GM19023 (cell line): ENCODE data around the gene URB1.
"Not testable (repeated sequence)": the region's sequence is repeated elsewhere in the genome, so short reads cannot be mapped to it uniquely, and the experiment has no call there.

Source experiments
- ATAC-seq: cut with Tn5 transposase; IDR thresholded peaks from one replicate; pipeline ENCODE4 v1.9.1; 2021; ENCODE audit warnings: mild to moderate bottlenecking, moderate library complexity; ENCODE audit not compliant: unreplicated experiment

URB1 gene

GRCh38 chr21:32413015-32413504, 20.2 kb upstream of the URB1 start:
- no peak for ATAC-seq

- no peak for ATAC-seq
Measured at GRCh38 chr21:32412162-32413014, 19.6 kb upstream of the URB1 start, which contains the start of gene EVA1C. EVA1C (plus strand) TSS chr21:32412706; CDS start chr21:32412854, 148 bp downstream.

DNA sequence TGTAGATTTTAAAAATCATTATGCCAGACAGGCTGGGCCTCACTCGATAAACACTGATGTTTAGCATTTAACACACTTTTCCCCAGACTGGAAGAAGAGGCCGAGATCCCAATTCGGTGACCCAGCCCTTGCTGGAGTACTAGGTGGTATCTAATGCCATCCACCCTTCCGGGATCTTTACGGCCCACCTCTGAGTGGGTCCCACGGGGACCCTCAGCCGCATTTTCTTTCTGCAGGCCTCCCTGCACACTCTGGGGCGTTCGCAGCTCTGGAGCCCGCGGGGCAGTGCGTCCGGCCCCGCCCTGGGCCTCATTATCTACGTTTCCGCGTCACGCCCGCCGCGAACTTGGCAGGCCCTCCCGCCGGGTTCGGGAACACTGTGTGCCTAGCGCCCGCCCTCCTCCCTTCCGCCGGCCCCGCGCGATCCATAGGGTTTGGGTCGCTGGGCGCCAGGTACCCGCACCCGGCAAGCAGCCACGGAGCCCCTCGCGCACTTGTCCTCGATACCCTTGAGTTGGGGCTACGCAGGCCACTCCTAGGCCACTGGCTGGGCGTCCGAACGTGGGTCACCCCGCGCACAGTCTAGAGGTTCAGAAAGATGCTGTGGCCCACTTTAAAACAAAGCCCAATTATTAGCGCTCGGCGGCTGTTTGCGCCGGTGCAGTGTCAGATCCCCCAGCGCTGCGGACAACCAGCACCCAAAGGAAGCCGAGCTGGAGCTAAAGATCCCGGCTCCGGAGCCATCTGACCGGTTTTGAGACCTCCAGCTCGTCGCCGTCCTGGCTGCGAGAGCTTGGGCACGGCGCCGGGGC, 18.7 kb upstream of the URB1 start:
- ATAC-seq, result no peak

- ATAC-seq, result no peak
Measured at GRCh38 chr21:32410916-32411315, 18.1 kb upstream of the URB1 start.

DNA sequence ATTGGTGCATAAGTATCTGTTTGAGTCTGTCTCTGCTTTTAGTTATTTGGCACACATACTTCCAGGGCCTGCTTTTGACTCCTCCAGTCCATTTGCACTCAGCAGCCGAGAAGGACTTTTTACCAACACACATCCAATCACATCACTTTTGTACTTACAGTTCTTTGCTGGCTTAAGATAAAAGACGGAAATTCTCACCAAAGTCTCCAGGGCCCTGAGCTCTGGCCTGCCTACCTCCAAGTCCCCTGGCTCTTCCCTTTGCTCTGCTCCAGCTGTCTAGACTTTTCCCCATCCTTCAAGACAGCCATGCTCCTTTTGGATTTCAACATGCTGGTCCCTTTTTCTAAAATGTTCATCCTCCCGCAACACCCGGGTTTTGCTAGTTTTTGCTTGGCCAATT, 17.5 kb upstream of the URB1 start:
- no peak for ATAC-seq

DNA sequence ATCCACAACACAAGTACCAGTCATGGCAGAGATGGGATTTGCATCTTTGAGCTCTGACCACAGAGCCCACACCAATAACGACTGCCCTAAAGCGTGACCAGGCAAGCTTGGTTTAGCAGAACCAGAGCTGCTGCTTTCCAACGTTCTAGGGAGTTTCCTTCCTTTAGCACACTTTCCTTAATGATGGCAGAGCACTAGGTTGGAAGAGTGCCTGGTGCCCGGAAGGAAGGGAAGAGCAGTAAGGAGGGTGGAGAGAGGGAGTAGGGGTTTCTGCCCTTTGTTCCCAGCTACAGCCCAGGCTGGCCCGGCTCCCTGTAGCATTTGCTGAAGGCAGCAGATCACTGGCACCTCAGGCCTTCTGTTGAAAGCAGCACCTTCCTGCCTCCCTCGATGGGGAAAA, 13.6 kb upstream of the URB1 start:
- ATAC-seq, result no peak

GRCh38 chr21:32403201-32403777, 10.5 kb upstream of the URB1 start:
- no peak for ATAC-seq

- no peak for ATAC-seq
Measured at GRCh38 chr21:32393677-32394001, 827 bp upstream of the URB1 start.

- ATAC-seq, result no peak
Measured at GRCh38 chr21:32392299-32392879, 423 bp downstream of the URB1 start.

- no peak for ATAC-seq
Measured at GRCh38 chr21:32391755-32392154, 1.1 kb downstream of the URB1 start.

DNA sequence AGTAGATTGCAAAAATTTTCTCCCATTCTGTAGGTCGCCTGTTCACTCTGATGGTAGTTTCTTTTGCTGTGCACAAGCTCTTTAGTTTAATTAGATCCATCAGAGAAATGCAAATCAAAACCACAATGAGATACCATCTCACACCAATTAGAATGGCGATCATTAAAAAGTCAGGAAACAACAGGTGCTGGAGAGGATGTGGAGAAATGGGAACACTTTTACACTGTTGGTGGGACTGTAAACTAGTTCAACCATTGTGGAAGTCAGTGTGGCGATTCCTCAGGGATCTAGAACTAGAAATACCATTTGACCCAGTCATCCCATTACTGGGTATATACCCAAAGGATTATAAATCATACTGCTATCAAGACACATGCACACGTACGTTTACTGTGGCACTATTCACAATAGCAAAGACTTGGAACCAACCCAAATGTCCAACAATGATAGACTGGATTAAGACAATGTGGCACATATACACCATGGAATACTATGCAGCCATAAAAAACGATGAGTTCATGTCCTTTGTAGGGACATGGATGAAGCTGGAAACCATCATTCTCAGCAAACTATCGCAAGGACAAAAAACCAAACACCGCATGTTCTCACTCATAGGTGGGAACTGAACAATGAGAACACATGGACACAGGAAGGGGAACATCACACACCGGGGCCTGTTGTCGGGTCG, 2.1 kb downstream of the URB1 start:
- not testable (repeated sequence) for ATAC-seq

GRCh38 chr21:32389337-32390015, 3.3 kb downstream of the URB1 start:
- ATAC-seq, result no peak

- no peak for ATAC-seq
Measured at GRCh38 chr21:32388306-32388705, 4.5 kb downstream of the URB1 start.

DNA sequence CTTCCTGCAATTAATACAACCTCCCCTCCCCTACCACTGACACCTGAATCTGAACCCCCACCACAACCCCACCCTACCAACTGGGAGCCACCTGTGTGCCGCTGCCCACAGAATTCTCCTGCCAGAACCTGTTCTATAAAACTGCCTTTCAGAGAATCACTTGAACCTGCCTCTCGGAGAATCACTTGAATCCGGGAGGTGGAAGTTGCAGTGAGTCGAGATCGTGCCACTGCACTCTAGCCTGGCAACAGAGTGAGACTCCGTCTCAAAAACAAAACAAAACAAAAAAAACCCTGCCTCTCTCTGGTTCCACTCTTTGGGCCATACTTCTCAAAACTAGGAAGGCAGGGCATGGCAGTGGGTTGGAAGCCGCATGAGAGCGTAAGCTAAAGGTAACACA, 5.7 kb downstream of the URB1 start:
- ATAC-seq, result no peak

DNA sequence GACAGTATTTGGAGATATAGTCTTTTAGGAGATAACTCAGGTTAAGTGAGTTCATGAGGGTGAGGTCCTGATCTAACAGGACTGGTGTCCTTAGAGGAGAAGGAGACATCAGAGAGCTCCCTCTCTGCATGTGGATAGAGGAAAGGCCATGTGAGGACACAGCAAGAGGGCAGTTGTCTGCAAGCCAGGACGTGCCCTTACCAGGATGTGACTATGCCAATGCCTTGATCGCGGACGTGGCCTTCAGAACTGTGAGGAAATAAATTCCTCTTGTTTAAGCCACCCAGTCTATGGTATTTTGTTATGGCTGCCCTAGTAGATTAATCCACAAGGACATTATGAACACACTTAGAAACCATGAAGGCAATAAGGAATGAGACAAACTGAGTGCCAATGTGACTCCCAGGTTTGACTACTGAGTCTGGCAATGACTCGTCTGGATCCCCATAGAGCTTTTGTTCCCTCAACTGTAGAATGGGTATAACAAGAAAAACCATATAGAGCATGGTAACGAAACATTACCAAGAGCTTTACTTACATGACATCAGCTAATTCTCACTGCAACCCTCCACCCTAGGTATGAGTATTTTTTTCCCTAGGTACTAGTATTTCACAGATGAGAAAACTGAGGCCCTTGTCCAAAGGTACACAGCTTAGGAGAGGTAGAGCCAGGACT, 6.5 kb downstream of the URB1 start:
- no peak for ATAC-seq

DNA sequence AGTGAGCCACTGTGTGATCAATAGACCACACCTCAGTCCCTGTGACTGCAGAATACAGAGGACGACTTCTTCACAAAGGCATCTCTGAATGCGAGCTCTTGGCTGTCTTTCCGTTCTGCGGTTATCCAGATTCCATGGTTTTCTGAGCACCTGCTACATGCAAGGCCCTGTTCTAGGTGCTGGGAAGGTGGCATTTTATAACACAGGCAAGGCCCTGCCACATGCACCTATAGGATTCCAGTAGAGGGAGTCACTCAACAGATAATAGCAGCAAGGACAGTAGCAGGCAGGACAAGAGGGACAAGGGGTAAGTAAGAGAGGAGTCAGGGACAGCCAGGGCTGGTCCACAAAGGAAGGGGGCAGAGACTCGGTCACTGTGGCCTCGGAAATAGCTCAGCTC, 9.0 kb downstream of the URB1 start:
- ATAC-seq, result no peak

DNA sequence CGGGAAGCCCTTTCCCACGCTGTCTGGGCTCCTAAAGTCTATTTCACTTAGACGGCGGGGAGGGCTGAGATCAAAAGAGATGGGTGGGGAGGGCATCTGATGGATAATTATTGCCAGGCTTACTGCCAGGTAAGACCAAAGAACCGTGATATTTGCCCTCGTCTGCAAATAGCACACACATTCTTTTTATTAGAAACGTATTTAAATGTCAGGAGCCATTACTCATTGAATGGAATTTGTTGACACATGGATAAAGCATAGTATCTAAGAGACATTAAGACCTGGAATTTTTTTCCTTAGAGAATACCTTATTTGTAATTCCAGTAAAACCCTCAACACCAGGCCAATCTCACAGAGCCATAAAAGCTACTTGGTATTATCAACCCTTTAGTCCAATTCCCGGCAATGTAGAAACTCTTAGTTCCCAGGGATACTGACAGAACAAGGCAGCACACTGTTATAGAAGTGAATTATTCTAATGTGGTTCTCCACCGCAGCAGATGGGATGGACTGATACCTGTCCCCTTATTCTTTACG, 10.6 kb downstream of the URB1 start:
- ATAC-seq, result no peak

GRCh38 chr21:32381571-32381970, 11.2 kb downstream of the URB1 start:
- no peak for ATAC-seq

DNA sequence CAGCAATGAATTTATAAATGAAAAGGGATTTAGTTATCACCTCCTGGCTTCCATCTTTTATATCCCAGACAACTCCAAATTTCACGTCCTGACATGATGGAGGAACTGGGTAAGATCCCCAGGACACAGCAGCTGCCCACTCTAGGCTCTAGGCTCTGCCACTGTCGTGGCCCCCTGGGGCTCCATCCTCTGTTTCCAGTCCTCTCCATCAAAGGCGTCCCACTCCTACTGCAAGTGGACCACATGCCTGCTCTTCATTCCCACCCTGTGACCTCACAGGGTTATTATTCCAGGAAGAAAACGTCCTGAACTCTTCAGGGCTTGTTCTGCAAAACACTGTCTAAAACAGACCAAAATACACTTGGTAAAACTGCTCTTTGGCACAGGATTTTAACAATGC, 11.9 kb downstream of the URB1 start:
- ATAC-seq, result no peak
